Fibroblast of mammary gland (primary cell): ENCODE data around the gene TEAD1.

Experiments
- DNase-seq: peaks from one replicate; pipeline ENCODE4 v3.0.0-alpha.2; 2010; ENCODE audit warnings: low read depth
- H3K4me3 ChIP-seq: 2 replicates; pipeline ENCODE4 v1.5.1; 2011; ENCODE audit warnings: low read depth, mild to moderate bottlenecking, low read length, moderate library complexity; ENCODE audit not compliant: control insufficient read depth
- CTCF ChIP-seq: conservative IDR thresholded peaks from 2 replicates; pipeline ENCODE4 v1.5.1; 2011; ENCODE audit warnings: low read depth, low read length, inconsistent platforms; ENCODE audit not compliant: control insufficient read depth, insufficient read depth

Gene TEAD1

GRCh38 chr11:12727563-12728211 lies 53.5 kb downstream of the TEAD1 start:
- no peak for TF ChIP-seq CTCF
- no peak overlapping the region for H3K4me3 ChIP-seq
- DNase-seq, result no peak

GRCh38 chr11:12728417-12728816 lies 54.2 kb downstream of the TEAD1 start:
- DNase-seq, result no peak
- H3K4me3 ChIP-seq, result no peak overlapping the region
- TF ChIP-seq CTCF, result no peak

- H3K4me3 ChIP-seq, result no peak overlapping the region
- DNase-seq, result no peak
- no peak for TF ChIP-seq CTCF
Observed at GRCh38 chr11:12729941-12730340, 55.7 kb downstream of the TEAD1 start.

- peak; percentile 55 for DNase-seq
- no peak for TF ChIP-seq CTCF
- H3K4me3 ChIP-seq, result no peak overlapping the region
Observed at GRCh38 chr11:12731841-12732336, 57.7 kb downstream of the TEAD1 start.

- no peak overlapping the region for H3K4me3 ChIP-seq
- DNase-seq, result no peak
- TF ChIP-seq CTCF, result no peak
Observed at GRCh38 chr11:12733091-12733490, 58.9 kb downstream of the TEAD1 start.

DNA sequence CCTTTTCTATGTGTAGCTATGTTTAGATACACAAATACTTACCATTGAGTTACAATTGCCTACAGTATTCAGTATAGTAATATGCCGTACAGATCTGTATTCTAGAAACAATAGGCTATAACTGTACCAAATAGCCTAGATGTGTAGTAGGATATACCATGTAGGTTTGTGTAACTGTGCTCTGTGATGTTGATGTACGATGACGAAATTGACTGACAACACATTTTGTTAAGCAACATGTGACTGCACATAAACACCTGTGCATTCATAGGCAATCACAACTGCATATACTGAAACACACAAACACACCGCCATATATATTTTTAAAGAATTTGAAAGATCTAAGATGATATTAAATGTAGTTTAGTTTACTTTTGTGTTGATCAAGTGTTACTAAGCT lies 60.4 kb downstream of the TEAD1 start:
- no peak overlapping the region for H3K4me3 ChIP-seq
- TF ChIP-seq CTCF, result no peak
- DNase-seq, result no peak
